ENCODE data around the gene C16orf96.

DNA sequence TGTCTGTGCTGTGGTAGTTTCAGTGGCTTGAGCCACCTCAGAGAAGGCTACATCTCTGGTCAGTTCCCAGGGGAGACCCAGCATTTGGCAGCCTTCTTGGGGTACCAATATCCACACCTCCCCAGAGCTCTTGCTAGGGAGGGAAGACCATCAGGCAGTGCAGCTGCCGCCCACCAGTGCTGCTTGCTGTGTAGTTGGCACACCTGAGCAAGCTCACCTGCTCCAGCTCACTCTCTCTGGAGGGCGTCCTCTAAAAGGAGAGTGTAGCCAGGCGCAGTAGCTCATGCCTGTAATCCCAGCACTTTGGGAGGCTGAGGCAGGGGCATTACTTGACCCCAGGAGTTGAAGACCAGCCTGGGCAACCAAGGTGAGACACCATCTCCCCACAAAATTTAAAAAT, 47.3 kb upstream of the C16orf96 start:
- TF ChIP-seq GATA2 (IDR thresholded peaks at IDR 0.05; ENCODE audit: low read depth, low read length) (no peak), GATA3 (IDR thresholded peaks at IDR 0.05; ENCODE audit: low read depth, low read length) (no peak)
